GM10266 (cell line): ENCODE data around the gene KIRREL3.

Experiments
- DNase-seq: peaks from one replicate; pipeline ENCODE4 v3.0.0; 2012; ENCODE audit errors: extremely low spot score
- CTCF ChIP-seq: IDR thresholded peaks from 2 replicates; pipeline ENCODE4 v1.5.1; 2012; ENCODE audit warnings: mild to moderate bottlenecking, low read depth; ENCODE audit not compliant: control insufficient read depth, insufficient read depth; ENCODE audit errors: missing control alignments

Gene KIRREL3

GRCh38 chr11:126519764-126520734, 480.5 kb downstream of the KIRREL3 start:
- TF ChIP-seq CTCF = no peak
- DNase-seq = no peak

GRCh38 chr11:126518972-126519690, 481.4 kb downstream of the KIRREL3 start:
- no peak for DNase-seq
- TF ChIP-seq CTCF = no peak

GRCh38 chr11:126518071-126518971, 482.2 kb downstream of the KIRREL3 start:
- no peak for TF ChIP-seq CTCF
- no peak for DNase-seq

GRCh38 chr11:126515501-126515900, 485.1 kb downstream of the KIRREL3 start:
- DNase-seq = no peak
- TF ChIP-seq CTCF = no peak

- no peak for DNase-seq
- TF ChIP-seq CTCF = no peak
Measured at GRCh38 chr11:126514061-126514693, 486.4 kb downstream of the KIRREL3 start.
